GM19328 (cell line): Measurements from ENCODE around the gene RPS6KC1.
"Not testable (repeated sequence)": the region's sequence is repeated elsewhere in the genome, so short reads cannot be mapped to it uniquely, and the experiment has no call there.

Source experiments
- ATAC-seq: cut with Tn5 transposase; IDR thresholded peaks from one replicate; pipeline ENCODE4 v1.9.1; 2021; ENCODE audit warnings: mild to moderate bottlenecking, moderate library complexity; ENCODE audit not compliant: unreplicated experiment

The RPS6KC1 gene

GRCh38 chr1:213148905-213149304 is 97.9 kb downstream of the RPS6KC1 start:
- ATAC-seq, result no peak

- not testable (repeated sequence) for ATAC-seq
These were observed 99.0 kb downstream of the RPS6KC1 start for GRCh38 chr1:213150090-213150489.

- ATAC-seq, result no peak
These were observed 103.1 kb downstream of the RPS6KC1 start for GRCh38 chr1:213154056-213154685.

GRCh38 chr1:213159376-213159775 is 108.3 kb downstream of the RPS6KC1 start:
- ATAC-seq, result no peak

- ATAC-seq, result not testable (repeated sequence)
These were observed 109.4 kb downstream of the RPS6KC1 start for GRCh38 chr1:213160442-213160841.

GRCh38 chr1:213162338-213162737 is 111.3 kb downstream of the RPS6KC1 start:
- ATAC-seq, result no peak

GRCh38 chr1:213162862-213163261 is 111.8 kb downstream of the RPS6KC1 start:
- ATAC-seq, result no peak

- no peak for ATAC-seq
These were observed 112.3 kb downstream of the RPS6KC1 start for GRCh38 chr1:213163278-213163711.

- ATAC-seq, result no peak
These were observed 113.5 kb downstream of the RPS6KC1 start for GRCh38 chr1:213164561-213164960.

GRCh38 chr1:213166852-213167251 is 115.8 kb downstream of the RPS6KC1 start:
- ATAC-seq, result no peak

- no peak for ATAC-seq
These were observed 120.7 kb downstream of the RPS6KC1 start for GRCh38 chr1:213171711-213172110.

- no peak for ATAC-seq
These were observed 125.3 kb downstream of the RPS6KC1 start for GRCh38 chr1:213176341-213176740.

- no peak for ATAC-seq
These were observed 128.7 kb downstream of the RPS6KC1 start for GRCh38 chr1:213179784-213180183.

- ATAC-seq, result no peak
These were observed 129.8 kb downstream of the RPS6KC1 start for GRCh38 chr1:213180833-213181232.

- no peak for ATAC-seq
These were observed 132.1 kb downstream of the RPS6KC1 start for GRCh38 chr1:213183036-213183672.

GRCh38 chr1:213186168-213186567 is 135.1 kb downstream of the RPS6KC1 start:
- no peak for ATAC-seq

- no peak for ATAC-seq
These were observed 141.0 kb downstream of the RPS6KC1 start for GRCh38 chr1:213192026-213192425.

GRCh38 chr1:213194383-213194782 is 143.3 kb downstream of the RPS6KC1 start:
- ATAC-seq, result no peak

GRCh38 chr1:213194855-213195254 is 143.8 kb downstream of the RPS6KC1 start:
- no peak for ATAC-seq

GRCh38 chr1:213196328-213197054 is 145.4 kb downstream of the RPS6KC1 start:
- not testable (repeated sequence) for ATAC-seq

- ATAC-seq, result no peak
These were observed 149.6 kb downstream of the RPS6KC1 start for GRCh38 chr1:213200630-213201029.
